C4-2B (cell line): ENCODE data around the gene DSPP.
A peak's percentile ranks its signal among the peaks of the same experiment; 100 is the strongest.

Source experiments
- H3K27ac ChIP-seq: fragments of 450-650 bp; 2 replicates; pipeline ENCODE4 v1.5.1; 2017
- ZFX ChIP-seq: fragments of 450-650 bp; IDR thresholded peaks from 2 replicates; pipeline ENCODE4 v1.6.1; 2017
- TF ChIP-seq, protein P1 (sequence below): fragments of 450-650 bp; conservative IDR thresholded peaks from 2 replicates; pipeline ENCODE4 v1.5.1; 2017; ENCODE audit warnings: mild to moderate bottlenecking

The DSPP gene

DNA sequence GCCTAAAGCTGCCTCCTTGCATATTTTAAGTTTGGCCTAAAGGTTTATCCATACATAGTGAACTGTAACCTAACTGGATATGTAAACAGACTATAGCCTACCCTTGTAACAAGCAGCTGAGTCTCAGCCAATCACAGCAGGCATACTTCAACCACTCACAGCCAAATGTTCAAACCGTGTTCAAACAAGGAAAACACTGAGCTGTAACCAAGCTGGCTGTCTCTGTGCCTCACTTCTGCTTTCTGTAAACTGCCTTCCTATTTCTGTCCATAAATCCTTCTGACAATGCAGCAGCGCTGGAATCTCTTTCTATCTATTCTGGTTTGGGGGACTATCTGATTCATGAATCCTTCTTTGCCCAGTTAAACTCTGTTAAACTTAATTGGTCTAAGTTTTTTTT, 16.4 kb downstream of the DSPP start:
- TF ChIP-seq, protein P1, sequence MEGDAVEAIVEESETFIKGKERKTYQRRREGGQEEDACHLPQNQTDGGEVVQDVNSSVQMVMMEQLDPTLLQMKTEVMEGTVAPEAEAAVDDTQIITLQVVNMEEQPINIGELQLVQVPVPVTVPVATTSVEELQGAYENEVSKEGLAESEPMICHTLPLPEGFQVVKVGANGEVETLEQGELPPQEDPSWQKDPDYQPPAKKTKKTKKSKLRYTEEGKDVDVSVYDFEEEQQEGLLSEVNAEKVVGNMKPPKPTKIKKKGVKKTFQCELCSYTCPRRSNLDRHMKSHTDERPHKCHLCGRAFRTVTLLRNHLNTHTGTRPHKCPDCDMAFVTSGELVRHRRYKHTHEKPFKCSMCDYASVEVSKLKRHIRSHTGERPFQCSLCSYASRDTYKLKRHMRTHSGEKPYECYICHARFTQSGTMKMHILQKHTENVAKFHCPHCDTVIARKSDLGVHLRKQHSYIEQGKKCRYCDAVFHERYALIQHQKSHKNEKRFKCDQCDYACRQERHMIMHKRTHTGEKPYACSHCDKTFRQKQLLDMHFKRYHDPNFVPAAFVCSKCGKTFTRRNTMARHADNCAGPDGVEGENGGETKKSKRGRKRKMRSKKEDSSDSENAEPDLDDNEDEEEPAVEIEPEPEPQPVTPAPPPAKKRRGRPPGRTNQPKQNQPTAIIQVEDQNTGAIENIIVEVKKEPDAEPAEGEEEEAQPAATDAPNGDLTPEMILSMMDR = no peak
- no peak overlapping the region for H3K27ac ChIP-seq

DNA sequence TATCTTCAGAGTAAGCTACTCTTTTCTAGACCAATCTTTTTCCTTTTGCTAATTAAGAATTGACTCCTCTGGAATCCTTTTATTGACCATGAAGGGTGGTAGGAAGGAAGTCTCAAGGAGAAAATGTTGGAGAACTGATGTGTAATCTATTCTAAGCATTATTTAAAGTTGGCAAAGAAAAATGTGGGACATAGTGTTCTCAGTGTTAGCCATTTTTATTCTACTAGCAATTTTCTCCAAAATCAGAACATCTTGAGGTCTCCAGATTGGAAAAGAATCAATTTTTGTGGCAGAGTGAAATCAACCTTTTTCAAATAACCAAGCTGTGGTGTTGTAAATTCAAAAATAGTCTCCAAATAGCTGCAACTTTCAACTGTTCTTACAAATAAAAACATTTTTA, 23.3 kb downstream of the DSPP start:
- no peak for TF ChIP-seq ZFX
- TF ChIP-seq, protein P1 = no peak
- no peak overlapping the region for H3K27ac ChIP-seq

DNA sequence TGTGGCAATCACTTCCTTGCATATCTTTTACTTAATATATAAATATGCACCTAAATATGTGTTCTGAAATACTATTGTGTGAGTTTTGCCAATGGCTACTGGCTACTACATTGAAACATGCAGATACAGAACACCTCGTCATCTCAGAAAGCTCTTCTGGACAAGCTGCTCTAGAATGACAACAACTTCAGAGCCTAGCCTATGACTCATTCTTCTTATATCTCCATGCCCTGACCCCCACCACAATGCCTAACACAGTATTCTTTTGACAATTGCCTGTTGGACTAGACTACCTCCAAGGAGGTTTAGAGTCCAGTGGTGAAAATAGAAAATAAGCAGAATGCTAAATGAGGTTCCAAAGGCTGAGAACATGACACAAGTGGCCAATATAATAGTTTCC, 24.1 kb downstream of the DSPP start:
- TF ChIP-seq, protein P1 = no peak
- TF ChIP-seq ZFX = no peak
- no peak overlapping the region for H3K27ac ChIP-seq

DNA sequence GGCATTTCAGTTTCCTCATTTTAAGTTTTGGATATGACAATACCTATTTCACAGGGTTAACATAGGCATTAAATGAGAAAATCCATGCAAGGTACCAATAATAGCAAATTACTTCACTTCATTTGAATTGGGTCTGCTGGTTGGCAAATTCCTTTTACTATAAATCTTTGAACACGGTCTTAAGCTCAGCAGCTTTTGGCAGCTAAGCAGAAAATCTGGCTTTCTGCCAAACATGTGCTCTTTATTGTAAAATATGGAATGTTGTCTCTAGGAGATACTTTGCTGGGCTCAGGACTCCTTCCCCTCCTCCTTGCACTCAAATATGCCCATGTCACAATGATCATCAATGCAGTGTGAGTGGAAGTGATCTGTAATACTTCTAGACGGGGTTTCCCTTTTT, 24.9 kb downstream of the DSPP start:
- H3K27ac ChIP-seq = no peak overlapping the region
- no peak for TF ChIP-seq ZFX
- TF ChIP-seq, protein P1 = no peak

DNA sequence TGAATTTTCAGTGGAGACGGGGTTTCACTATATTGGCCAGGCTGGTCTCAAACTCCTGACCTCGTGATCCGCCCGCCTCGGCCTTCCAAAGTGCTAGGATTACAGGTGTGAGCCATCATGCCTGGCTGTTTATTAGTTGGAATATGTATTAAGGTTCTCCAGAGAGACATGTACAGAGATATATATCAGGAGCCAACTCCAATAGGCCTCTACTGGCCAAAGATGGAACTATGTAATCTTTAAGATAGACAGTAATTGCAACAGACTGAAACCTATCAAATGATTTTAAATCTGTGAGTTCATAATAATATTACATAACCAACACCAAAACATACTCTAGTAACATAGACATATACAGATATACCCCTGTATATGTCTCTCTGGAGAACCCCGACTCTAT, 36.0 kb downstream of the DSPP start:
- no peak overlapping the region for H3K27ac ChIP-seq
- no peak for TF ChIP-seq ZFX
- TF ChIP-seq, protein P1 = peak; percentile 42

DNA sequence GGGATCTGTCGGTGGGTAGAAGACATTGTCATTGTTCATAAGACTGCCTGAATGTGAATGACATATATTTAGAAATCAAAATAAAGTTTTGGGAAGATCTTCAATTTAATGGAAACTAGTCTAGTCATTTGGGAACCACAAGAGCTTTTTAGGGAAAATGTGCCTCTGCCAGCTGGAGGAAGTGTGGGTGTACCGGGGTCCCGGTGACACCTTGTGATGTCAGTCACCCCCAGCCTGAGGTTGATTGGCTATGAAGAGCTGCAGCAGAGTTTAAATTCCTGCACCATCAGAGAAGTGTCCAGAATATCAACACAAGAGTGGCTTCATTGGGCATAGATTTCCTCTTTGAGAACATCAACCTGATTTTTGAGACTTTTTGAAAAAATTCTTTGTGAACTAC, 41.7 kb downstream of the DSPP start, which contains the start of gene DMP1:
Gene DMP1 (plus strand): TSS at position 301 of the 400 bp plus-strand sequence. CDS start 6,213 bp downstream, outside the sequence.
- TF ChIP-seq ZFX = no peak
- TF ChIP-seq, protein P1 = no peak
- H3K27ac ChIP-seq = no peak within 1 kb of the TSS

DNA sequence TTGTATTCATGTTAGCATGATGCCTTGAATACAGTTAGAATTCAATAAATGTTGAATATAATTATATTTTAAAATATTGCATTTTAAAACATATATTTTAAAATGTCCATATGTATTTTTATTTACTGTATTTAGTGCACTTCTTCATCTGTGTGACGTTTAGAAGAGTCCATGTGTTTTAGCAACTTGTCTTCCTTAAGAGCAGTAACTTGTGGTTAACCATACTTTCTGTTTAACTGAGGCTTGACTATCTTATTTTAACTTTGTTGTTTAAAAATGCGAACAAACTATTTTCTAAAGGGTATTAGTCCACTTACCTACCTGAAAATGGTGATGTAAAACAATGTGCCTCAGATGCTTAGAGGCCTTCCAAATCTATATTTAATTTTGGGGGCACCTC, 42.6 kb downstream of the DSPP start:
- no peak overlapping the region for H3K27ac ChIP-seq
- TF ChIP-seq, protein P1 = no peak
- no peak for TF ChIP-seq ZFX
